Measurements from ENCODE around the gene EPC1.
"Not testable (repeated sequence)": the region's sequence is repeated elsewhere in the genome, so short reads cannot be mapped to it uniquely, and the experiment has no call there.

Gene EPC1

GRCh38 chr10:32357056-32357735 lies 10.2 kb upstream of the EPC1 start:
- no peak for DNase-seq (ENCODE audit: low read depth)
- H3K4me3 ChIP-seq (ENCODE audit: low read depth, low read length), result no peak overlapping the region
- TF ChIP-seq, protein P1, sequence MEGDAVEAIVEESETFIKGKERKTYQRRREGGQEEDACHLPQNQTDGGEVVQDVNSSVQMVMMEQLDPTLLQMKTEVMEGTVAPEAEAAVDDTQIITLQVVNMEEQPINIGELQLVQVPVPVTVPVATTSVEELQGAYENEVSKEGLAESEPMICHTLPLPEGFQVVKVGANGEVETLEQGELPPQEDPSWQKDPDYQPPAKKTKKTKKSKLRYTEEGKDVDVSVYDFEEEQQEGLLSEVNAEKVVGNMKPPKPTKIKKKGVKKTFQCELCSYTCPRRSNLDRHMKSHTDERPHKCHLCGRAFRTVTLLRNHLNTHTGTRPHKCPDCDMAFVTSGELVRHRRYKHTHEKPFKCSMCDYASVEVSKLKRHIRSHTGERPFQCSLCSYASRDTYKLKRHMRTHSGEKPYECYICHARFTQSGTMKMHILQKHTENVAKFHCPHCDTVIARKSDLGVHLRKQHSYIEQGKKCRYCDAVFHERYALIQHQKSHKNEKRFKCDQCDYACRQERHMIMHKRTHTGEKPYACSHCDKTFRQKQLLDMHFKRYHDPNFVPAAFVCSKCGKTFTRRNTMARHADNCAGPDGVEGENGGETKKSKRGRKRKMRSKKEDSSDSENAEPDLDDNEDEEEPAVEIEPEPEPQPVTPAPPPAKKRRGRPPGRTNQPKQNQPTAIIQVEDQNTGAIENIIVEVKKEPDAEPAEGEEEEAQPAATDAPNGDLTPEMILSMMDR (conservative IDR thresholded peaks at IDR 0.05; ENCODE audit: low read depth, low read length), result no peak

DNA sequence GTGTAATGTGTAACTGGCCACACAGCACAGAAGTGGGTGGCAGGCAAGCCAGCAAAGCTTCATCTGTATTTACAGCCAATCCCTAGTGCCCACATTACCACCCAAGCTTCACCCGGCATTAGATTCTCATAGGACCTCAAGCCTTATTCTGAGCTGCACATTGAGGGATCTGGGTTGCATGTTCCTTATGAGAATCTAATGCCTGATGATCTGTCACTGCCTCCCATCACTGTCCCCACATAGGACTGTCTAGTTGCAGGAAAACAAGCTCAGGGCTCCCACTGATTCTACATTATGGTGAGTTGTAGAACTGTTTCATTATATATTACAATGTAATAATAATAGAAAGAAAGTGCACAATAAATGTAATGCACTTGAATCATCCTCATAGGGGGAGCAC lies 7.7 kb upstream of the EPC1 start:
- not testable (repeated sequence) for H3K4me3 ChIP-seq (ENCODE audit: low read depth, low read length); DNase-seq (ENCODE audit: low read depth)

DNA sequence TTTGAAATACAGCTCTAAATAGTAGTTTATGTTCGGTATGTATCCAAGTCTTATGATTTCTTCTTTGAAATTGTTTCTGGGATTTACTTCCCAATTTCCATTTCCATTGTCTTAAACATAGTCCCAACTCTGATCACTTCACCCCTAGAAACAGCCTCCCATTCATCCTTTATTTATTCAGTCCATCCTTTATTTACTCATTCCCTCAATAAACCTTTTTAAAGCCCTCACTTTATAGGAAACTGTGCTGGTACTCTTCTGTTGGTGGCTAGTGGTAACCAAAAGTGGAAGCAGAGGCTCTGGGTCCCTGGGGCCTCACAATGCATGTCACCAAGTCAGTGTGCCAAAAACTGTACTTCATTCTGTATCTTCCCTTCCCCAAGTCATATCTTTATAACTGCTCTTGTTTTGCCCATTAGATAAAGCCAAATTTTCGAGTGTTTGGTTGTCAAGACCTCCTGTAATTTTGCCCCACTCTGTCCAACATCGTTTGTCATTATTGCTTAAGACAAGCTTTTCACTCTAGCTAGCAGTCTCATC lies 3.9 kb upstream of the EPC1 start:
- no peak overlapping the region for H3K4me3 ChIP-seq (ENCODE audit: low read depth, low read length)

GRCh38 chr10:32349968-32350738 lies 3.2 kb upstream of the EPC1 start:
- TF ChIP-seq, protein P1 (conservative IDR thresholded peaks at IDR 0.05; ENCODE audit: low read depth, low read length), result no peak
- no peak for DNase-seq (ENCODE audit: low read depth)

More for the DNA sequence above, 3.9 kb upstream of the EPC1 start:
- TF ChIP-seq, protein P1 (conservative IDR thresholded peaks at IDR 0.05; ENCODE audit: low read depth, low read length), result no peak
- no peak for DNase-seq (ENCODE audit: low read depth)

DNA sequence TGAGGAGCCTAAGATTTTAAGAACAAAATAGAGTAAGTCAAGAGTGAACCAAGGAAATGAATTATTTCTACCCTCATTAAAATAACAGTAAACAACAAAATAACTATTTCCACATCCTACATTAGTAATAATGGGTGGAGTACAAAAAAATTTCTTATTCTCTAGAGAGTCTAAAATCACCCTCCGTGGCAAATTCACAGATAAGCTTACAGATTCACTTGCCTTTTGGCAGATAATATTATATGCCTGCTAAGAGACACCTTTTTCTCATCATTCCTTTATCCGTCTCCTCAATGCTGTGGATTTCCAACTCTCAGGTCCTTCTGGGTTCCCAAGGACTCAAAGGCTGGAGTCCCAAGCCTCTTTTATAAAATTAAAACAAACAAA lies 2.2 kb upstream of the EPC1 start:
- H3K4me3 ChIP-seq (ENCODE audit: low read depth, low read length), result no peak overlapping the region
- no peak for DNase-seq (ENCODE audit: low read depth)
- TF ChIP-seq, protein P1 (conservative IDR thresholded peaks at IDR 0.05; ENCODE audit: low read depth, low read length), result no peak

More at GRCh38 chr10:32349968-32350738, 3.2 kb upstream of the EPC1 start:
- no peak overlapping the region for H3K4me3 ChIP-seq (ENCODE audit: low read depth, low read length)

- TF ChIP-seq, protein P1 (conservative IDR thresholded peaks at IDR 0.05; ENCODE audit: low read depth, low read length), result no peak
- DNase-seq (ENCODE audit: low read depth), result no peak
- no peak overlapping the region for H3K4me3 ChIP-seq (ENCODE audit: low read depth, low read length)
Observed at GRCh38 chr10:32348297-32349198, 1.6 kb upstream of the EPC1 start.
